K562 (cell line): ENCODE measurements around the gene ITGA7.

ENCODE experiments used
- JUNB ChIP-seq: fragments of 450-650 bp; formaldehyde crosslinking; conservative IDR thresholded peaks from 2 replicates; pipeline ENCODE4 v1.4.0; 2020; ENCODE audit warnings: mild to moderate bottlenecking
- TF ChIP-seq, protein P1 (sequence below), 2 experiments: fragments of 450-650 bp in 1 of 2; sonication (generic) in 1 of 2; formaldehyde crosslinking in 1 of 2; IDR thresholded peaks; 2 replicates each; pipeline versions ENCODE4 v1.7.1 to v1.9.0; 2016 to 2022; ENCODE audit warnings: inconsistent platforms in 1 of 2, mild to moderate bottlenecking in 1 of 2, missing genetic modification reagents in 1 of 2

DNA sequence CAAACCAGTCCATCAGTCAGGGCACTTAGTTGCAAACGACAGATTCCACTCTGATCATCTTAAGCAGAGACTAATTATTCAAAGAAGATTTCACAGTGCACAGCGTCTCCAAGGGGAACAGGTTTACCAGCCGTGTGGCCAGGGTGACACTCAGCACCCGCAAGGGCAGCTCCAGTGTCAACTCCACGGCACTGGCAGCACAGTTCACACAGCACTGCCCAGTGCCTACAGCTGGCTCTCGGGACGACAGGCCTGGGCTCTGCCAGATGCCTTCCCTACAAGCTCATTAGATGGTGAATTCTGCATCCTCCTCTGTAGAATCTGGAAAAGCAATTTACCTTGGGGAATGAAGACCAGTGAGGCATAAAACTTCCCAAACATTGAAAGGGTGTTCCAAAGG lies 66.1 kb downstream of the ITGA7 start:
- TF ChIP-seq, protein P1, sequence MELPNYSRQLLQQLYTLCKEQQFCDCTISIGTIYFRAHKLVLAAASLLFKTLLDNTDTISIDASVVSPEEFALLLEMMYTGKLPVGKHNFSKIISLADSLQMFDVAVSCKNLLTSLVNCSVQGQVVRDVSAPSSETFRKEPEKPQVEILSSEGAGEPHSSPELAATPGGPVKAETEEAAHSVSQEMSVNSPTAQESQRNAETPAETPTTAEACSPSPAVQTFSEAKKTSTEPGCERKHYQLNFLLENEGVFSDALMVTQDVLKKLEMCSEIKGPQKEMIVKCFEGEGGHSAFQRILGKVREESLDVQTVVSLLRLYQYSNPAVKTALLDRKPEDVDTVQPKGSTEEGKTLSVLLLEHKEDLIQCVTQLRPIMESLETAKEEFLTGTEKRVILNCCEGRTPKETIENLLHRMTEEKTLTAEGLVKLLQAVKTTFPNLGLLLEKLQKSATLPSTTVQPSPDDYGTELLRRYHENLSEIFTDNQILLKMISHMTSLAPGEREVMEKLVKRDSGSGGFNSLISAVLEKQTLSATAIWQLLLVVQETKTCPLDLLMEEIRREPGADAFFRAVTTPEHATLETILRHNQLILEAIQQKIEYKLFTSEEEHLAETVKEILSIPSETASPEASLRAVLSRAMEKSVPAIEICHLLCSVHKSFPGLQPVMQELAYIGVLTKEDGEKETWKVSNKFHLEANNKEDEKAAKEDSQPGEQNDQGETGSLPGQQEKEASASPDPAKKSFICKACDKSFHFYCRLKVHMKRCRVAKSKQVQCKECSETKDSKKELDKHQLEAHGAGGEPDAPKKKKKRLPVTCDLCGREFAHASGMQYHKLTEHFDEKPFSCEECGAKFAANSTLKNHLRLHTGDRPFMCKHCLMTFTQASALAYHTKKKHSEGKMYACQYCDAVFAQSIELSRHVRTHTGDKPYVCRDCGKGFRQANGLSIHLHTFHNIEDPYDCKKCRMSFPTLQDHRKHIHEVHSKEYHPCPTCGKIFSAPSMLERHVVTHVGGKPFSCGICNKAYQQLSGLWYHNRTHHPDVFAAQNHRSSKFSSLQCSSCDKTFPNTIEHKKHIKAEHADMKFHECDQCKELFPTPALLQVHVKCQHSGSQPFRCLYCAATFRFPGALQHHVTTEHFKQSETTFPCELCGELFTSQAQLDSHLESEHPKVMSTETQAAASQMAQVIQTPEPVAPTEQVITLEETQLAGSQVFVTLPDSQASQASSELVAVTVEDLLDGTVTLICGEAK (IDR thresholded peaks at IDR 0.05): no peak
- TF ChIP-seq, protein P1 (CRISPR knock-in tag; IDR thresholded peaks at IDR 0.05): no peak
- no peak for TF ChIP-seq JUNB (CRISPR knock-in tag)
